Measurements from ENCODE around the gene SOS1. TPM values are rescaled to one million over a fixed set of nuclear protein-coding genes. Genes with fewer than 3 reads are reported as not detected.
"Not testable (repeated sequence)": the region's sequence is repeated elsewhere in the genome, so short reads cannot be mapped to it uniquely, and the experiment has no call there.

The SOS1 gene
- total RNA-seq, 1 experiment from 2014 or later, result 28.4 TPM

DNA sequence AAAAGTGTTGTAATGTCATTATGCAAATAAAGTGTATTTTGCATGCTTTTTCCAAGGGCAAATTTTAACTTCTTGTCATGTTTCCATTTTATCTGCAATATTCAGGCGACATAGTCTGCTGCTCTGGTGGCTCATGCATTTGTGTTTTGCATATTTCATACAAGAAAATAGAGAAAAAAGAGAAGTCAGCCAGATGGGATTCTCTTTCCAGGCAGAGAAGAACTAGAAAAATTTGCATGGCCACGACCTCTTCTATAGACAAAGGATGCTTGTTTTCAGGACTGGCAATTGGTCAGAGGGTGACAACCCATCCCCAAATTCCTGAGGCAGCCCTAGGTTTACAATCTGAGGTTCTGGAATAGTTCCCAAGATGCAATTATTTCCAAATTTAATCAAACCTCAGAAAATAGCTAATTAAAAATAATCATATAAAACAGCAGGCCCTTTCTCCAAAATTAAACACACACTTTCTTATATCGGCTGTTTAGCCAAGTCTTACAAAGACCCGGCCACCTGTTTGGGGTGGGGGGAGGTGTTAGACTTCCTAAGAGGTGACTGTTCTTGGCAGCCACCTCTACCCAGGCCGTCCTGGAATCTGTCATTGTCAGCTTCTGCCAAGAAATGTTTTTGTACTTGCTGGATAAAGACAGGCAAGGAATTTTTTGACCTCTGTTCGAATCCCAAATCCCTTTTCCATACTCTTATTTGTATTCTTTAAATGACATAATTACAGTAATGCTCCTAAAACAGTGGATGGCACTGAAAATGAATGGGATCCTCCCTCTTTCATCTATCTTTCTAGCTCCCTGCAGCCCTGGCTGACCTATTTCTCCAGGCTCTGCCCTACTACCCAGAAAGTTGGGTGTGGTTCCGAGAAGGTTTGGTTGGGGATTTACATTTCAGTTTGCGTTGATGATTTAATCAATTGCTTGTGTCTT is 20.8 kb upstream of the SOS1 start:
- DNase-seq (ENCODE audit: low spot score) (no peak), ATAC-seq (peak; percentile 83)
- H3K9me3 Mint-ChIP-seq, result no peaks in the 10 kb centered on the region
- CTCF ChIA-PET, result interaction anchor here (1.2 kb wide), 1 partner anchor 86 kb away, joined by 3 read pairs; no protein-coding TSS in a partner anchor
- no peak overlapping the region for H3K4me3 Mint-ChIP-seq
- peaks cover 31% of the 10 kb centered on the region for H3K4me1 Mint-ChIP-seq
- TF ChIP-seq ZNF138 (CRISPR knock-in tag; conservative IDR thresholded peaks at IDR 0.05) (no peak), OVOL2 (CRISPR knock-in tag; IDR thresholded peaks at IDR 0.05; ENCODE audit: borderline replicate concordance) (no peak), CREB1 (CRISPR knock-in tag; IDR thresholded peaks at IDR 0.05) (no peak), NFYB (CRISPR knock-in tag; conservative IDR thresholded peaks at IDR 0.05; ENCODE audit: low read depth) (no peak), ZNF396 (CRISPR knock-in tag; IDR thresholded peaks at IDR 0.05; ENCODE audit: borderline replicate concordance) (no peak), ZNF263 (CRISPR knock-in tag; IDR thresholded peaks at IDR 0.05; ENCODE audit: low read depth) (no peak)
- TF ChIP-seq, protein P1, sequence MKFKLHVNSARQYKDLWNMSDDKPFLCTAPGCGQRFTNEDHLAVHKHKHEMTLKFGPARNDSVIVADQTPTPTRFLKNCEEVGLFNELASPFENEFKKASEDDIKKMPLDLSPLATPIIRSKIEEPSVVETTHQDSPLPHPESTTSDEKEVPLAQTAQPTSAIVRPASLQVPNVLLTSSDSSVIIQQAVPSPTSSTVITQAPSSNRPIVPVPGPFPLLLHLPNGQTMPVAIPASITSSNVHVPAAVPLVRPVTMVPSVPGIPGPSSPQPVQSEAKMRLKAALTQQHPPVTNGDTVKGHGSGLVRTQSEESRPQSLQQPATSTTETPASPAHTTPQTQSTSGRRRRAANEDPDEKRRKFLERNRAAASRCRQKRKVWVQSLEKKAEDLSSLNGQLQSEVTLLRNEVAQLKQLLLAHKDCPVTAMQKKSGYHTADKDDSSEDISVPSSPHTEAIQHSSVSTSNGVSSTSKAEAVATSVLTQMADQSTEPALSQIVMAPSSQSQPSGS (CRISPR knock-in tag; IDR thresholded peaks at IDR 0.05; ENCODE audit: borderline replicate concordance, low read depth), result no peak
- TF ChIP-seq, protein P2, sequence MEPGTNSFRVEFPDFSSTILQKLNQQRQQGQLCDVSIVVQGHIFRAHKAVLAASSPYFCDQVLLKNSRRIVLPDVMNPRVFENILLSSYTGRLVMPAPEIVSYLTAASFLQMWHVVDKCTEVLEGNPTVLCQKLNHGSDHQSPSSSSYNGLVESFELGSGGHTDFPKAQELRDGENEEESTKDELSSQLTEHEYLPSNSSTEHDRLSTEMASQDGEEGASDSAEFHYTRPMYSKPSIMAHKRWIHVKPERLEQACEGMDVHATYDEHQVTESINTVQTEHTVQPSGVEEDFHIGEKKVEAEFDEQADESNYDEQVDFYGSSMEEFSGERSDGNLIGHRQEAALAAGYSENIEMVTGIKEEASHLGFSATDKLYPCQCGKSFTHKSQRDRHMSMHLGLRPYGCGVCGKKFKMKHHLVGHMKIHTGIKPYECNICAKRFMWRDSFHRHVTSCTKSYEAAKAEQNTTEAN (CRISPR knock-in tag; IDR thresholded peaks at IDR 0.05), result no peak
- POLR2A ChIA-PET, result interaction anchor here (1.1 kb wide), 1 partner anchor 21 kb away, joined by 6 read pairs; the partner anchor contains the start of gene SOS1
- H3K27ac Mint-ChIP-seq, result peak overlapping the region; percentile 33; the same call in 1 of the 2 replicates
- no peaks in the 10 kb centered on the region for H3K27me3 Mint-ChIP-seq (ENCODE audit: low read depth)
- H3K36me3 Mint-ChIP-seq, result no peaks in the 10 kb centered on the region

DNA sequence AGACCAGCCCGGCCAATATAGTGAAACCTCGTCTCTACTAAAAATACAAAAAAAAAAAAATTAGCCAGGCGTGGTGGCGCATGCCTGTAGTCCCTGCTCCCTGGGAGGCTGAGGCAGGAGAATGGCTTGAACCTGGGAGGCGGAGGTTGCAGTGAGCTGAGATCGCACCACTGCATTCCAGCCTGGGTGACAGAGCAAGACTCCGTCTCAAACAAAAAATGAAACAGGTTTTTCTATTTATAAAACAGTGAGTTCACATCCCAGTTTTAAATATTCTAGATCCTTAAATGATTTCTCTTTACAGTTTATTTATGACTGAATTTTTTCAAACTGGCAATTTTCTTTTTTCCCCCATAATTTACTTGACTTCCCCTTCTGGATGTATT is 20.1 kb upstream of the SOS1 start:
- POLR2A ChIA-PET; ATAC-seq; H3K9me3 Mint-ChIP-seq; H3K27ac Mint-ChIP-seq; H3K27me3 Mint-ChIP-seq (ENCODE audit: low read depth); H3K4me3 Mint-ChIP-seq; H3K36me3 Mint-ChIP-seq; DNase-seq (ENCODE audit: low spot score); CTCF ChIA-PET: not testable (repeated sequence)
- H3K4me1 Mint-ChIP-seq, result peaks cover 31% of the 10 kb centered on the region

DNA sequence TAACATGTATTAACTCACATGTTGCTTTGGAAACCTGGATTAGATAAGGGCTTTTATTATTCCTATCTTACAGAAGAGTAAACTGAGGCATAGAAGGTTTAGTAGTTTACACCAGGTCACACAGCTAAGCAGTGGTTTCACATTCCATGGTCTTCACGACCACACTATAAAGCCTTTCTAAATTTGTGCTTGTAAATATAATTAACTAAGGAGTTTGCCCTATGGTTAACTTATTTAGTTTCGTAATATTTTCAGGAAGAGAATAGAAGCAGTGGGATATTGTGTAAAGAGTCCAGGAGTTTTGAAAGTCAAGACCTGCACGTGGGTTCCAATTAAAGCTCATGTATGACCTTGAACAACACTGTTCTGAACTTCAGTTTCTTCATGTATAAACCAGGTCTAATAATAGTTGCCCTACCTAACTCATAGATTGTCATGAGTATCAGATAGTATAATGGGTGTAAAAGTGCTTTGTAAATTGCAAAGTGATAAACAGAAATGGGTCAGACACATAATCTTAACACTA is 19.5 kb upstream of the SOS1 start:
- peak overlapping the region; percentile 82 for H3K27ac Mint-ChIP-seq
- POLR2A ChIA-PET, result interaction anchor here (1.4 kb wide), 1 partner anchor 16 kb away, joined by 4 read pairs; no protein-coding TSS in a partner anchor
- TF ChIP-seq GABPB1 (CRISPR knock-in tag; IDR thresholded peaks at IDR 0.05) (0 out of 2 replicates have a peak, but pooled peaks have one; percentile 45), ELF4 (CRISPR knock-in tag; IDR thresholded peaks at IDR 0.05; ENCODE audit: low read depth) (no peak)

DNA sequence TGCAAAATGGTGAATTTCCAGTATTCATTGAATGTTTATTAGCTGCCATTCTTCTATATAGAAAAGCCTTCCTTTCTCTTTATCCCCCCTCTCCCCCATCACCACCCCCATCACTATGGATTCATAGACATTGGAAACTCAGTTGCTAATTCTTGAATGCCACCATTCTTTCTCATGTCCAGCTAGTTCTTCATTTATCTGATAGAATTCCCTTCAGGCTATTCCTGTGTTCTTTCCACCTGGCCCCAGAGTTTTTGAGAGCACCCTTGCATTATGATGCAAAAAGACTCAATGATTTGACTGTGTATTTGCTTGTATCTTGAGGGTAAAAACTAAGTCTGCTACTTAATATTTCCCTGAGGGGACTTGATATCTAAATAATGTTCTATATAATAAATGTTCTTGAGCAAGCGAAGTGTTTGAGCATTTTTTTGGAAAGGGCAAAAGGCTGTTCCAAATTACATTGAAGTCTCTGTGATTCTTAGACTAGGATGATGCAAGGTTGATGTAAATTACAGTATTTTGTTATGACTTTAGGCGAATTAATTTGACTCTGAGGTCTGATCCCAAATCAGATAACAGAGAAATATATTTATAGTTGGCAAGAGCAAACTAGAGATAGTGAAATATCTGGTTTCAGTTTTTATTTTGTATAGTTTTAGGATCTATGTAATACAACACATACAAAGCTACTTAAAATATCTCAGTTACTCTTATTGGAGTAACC is 18.8 kb upstream of the SOS1 start:
- TF ChIP-seq TEAD4 (CRISPR knock-in tag; IDR thresholded peaks at IDR 0.05) (no peak), ZNF396 (CRISPR knock-in tag; IDR thresholded peaks at IDR 0.05; ENCODE audit: borderline replicate concordance) (no peak), GABPB1 (CRISPR knock-in tag; IDR thresholded peaks at IDR 0.05) (peak; percentile 71)
- TF ChIP-seq, protein P3, sequence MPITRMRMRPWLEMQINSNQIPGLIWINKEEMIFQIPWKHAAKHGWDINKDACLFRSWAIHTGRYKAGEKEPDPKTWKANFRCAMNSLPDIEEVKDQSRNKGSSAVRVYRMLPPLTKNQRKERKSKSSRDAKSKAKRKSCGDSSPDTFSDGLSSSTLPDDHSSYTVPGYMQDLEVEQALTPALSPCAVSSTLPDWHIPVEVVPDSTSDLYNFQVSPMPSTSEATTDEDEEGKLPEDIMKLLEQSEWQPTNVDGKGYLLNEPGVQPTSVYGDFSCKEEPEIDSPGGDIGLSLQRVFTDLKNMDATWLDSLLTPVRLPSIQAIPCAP (CRISPR knock-in tag; IDR thresholded peaks at IDR 0.05), result no peak
- Mint-ChIP-seq H3K4me3 (no peak overlapping the region), H3K4me1 (peaks cover 31% of the 10 kb centered on the region), H3K36me3 (no peaks in the 10 kb centered on the region), H3K9me3 (no peaks in the 10 kb centered on the region), H3K27ac (peak overlapping the region; percentile 58; the same call in 1 of the 2 replicates), H3K27me3 (ENCODE audit: low read depth) (no peaks in the 10 kb centered on the region)
- ChIA-PET POLR2A (interaction anchor here (0.6 to 1.4 kb wide), 2 partner anchors 15 to 50 kb away, joined by 4 read pairs; no protein-coding TSS in a partner anchor), CTCF (no interaction called here)
- ATAC-seq (no peak), DNase-seq (ENCODE audit: low spot score) (no peak)

More for the DNA sequence above, 19.5 kb upstream of the SOS1 start:
- no peaks in the 10 kb centered on the region for H3K9me3 Mint-ChIP-seq
- CTCF ChIA-PET, result no interaction called here
- H3K27me3 Mint-ChIP-seq (ENCODE audit: low read depth), result no peaks in the 10 kb centered on the region
- H3K4me3 Mint-ChIP-seq, result no peak overlapping the region
- H3K4me1 Mint-ChIP-seq, result peaks cover 31% of the 10 kb centered on the region
- DNase-seq (ENCODE audit: low spot score) (no peak), ATAC-seq (no peak)
- no peaks in the 10 kb centered on the region for H3K36me3 Mint-ChIP-seq

Data from WTC11 (cell line).